A673 (cell line): ENCODE data around the gene CRACDL. TPM values are rescaled to one million over a fixed set of nuclear protein-coding genes. Genes with fewer than 3 reads are reported as not detected.

Experiments used
- BruUV-seq: library from RNA; stranded (reverse); fragments of 400-500 nt; replicated peaks from 2 replicates; lab custom pipeline; 2021; lab: Mats Ljungman, UMichigan
- CTCF ChIA-PET: fragments of 300-600 bp; sonication (Branson Sonifier 250); formaldehyde crosslinking; loops from one replicate; lab custom pipeline; 2022; ENCODE audit warnings: antibody characterized with exemption; lab: Charles Lee
- POLR2A ChIA-PET: fragments of 300-600 bp; sonication (Branson Sonifier 250); formaldehyde crosslinking; loops from one replicate; lab custom pipeline; 2022; ENCODE audit warnings: antibody characterized with exemption; ENCODE audit not compliant: low non-redundant PET; lab: Charles Lee
- DNase-seq: peaks from one replicate; pipeline ENCODE4 v3.0.0-alpha.2; 2015; ENCODE audit warnings: low spot score
- H3K27ac ChIP-seq: fragments of 200-600 bp; sonication (generic); 2 replicates; pipeline ENCODE4 v1.5.1; 2016; ENCODE audit warnings: mixed run types, low read depth, mild to moderate bottlenecking, mixed read lengths, antibody characterized with exemption, low read length; ENCODE audit not compliant: poor library complexity, severe bottlenecking
- H3K27me3 ChIP-seq: fragments of 200-600 bp; sonication (generic); replicated peaks from 2 replicates; pipeline ENCODE4 v1.6.1; 2017; ENCODE audit warnings: mixed run types, low read depth, mild to moderate bottlenecking, mixed read lengths, antibody characterized with exemption, low read length; ENCODE audit not compliant: insufficient read depth, poor library complexity
- H3K36me3 ChIP-seq: fragments of 200-600 bp; sonication (generic); 2 replicates; pipeline ENCODE4 v1.6.1; 2016; ENCODE audit warnings: mixed run types, mild to moderate bottlenecking, mixed read lengths, antibody characterized with exemption, low read length; ENCODE audit not compliant: insufficient read depth, poor library complexity, severe bottlenecking
- H3K4me1 ChIP-seq: fragments of 200-600 bp; sonication (generic); 2 replicates; pipeline ENCODE4 v1.6.1; 2017; ENCODE audit warnings: mixed run types, mild to moderate bottlenecking, mixed read lengths, antibody characterized with exemption, low read length; ENCODE audit not compliant: insufficient read depth, poor library complexity, severe bottlenecking
- H3K4me3 ChIP-seq: fragments of 200-600 bp; sonication (generic); 2 replicates; pipeline ENCODE4 v1.5.1; 2016; ENCODE audit warnings: low read depth, mixed run types, mild to moderate bottlenecking, mixed read lengths, low read length; ENCODE audit not compliant: poor library complexity, severe bottlenecking
- H3K9me3 ChIP-seq: fragments of 200-600 bp; sonication (generic); 2 replicates; pipeline ENCODE4 v1.6.1; 2016; ENCODE audit warnings: mixed run types, low read depth, mild to moderate bottlenecking, mixed read lengths, antibody characterized with exemption, low read length; ENCODE audit not compliant: poor library complexity, severe bottlenecking
- EZH2 ChIP-seq: fragments of 200-600 bp; sonication (generic); IDR thresholded peaks from 2 replicates; pipeline ENCODE4 v1.6.1; 2017; ENCODE audit warnings: borderline replicate concordance, low read depth, mild to moderate bottlenecking, mixed read lengths, antibody characterized with exemption, low read length; ENCODE audit not compliant: poor library complexity, severe bottlenecking
- intact Hi-C: fragments of 100-400 bp; cut with micrococcal nuclease; formaldehyde crosslinking; loops from one replicate; pipeline ENCODE4 v1.10.0; 2022; ENCODE audit not compliant: unreplicated experiment
- total RNA-seq: library from RNA; stranded (reverse); gene quantifications from 2 replicates; pipeline ENCODE4 v1.2.3, GENCODE V29; 2021
- TF ChIP-seq, protein P1 (sequence below): fragments of 300-800, 200-600 bp; sonication (generic); conservative IDR thresholded peaks from 2 replicates; pipeline ENCODE4 v1.5.1; 2017; ENCODE audit warnings: low read depth, mild to moderate bottlenecking, antibody characterized with exemption, low read length, moderate library complexity, mixed read lengths

CRACDL gene
- total RNA-seq, 1 experiment from 2014 or later, result not detected

- no peak for TF ChIP-seq EZH2
- TF ChIP-seq, protein P1, sequence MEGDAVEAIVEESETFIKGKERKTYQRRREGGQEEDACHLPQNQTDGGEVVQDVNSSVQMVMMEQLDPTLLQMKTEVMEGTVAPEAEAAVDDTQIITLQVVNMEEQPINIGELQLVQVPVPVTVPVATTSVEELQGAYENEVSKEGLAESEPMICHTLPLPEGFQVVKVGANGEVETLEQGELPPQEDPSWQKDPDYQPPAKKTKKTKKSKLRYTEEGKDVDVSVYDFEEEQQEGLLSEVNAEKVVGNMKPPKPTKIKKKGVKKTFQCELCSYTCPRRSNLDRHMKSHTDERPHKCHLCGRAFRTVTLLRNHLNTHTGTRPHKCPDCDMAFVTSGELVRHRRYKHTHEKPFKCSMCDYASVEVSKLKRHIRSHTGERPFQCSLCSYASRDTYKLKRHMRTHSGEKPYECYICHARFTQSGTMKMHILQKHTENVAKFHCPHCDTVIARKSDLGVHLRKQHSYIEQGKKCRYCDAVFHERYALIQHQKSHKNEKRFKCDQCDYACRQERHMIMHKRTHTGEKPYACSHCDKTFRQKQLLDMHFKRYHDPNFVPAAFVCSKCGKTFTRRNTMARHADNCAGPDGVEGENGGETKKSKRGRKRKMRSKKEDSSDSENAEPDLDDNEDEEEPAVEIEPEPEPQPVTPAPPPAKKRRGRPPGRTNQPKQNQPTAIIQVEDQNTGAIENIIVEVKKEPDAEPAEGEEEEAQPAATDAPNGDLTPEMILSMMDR, result no peak
- H3K27me3 ChIP-seq, result peaks cover 4% of the 10 kb centered on the region
- ChIA-PET POLR2A (no interaction called here), CTCF (no interaction called here)
- H3K4me1 ChIP-seq, result no peaks in the 10 kb centered on the region
- BruUV-seq, result no TSS peak
- no peaks in the 10 kb centered on the region for H3K9me3 ChIP-seq
- no peak for DNase-seq
- intact Hi-C loops, result no loop called here
- no peak overlapping the region for H3K27ac ChIP-seq
- H3K4me3 ChIP-seq, result no peak overlapping the region
- H3K36me3 ChIP-seq, result no peaks in the 10 kb centered on the region
Measured at GRCh38 chr2:98771721-98772524, 164.1 kb downstream of the CRACDL start.

DNA sequence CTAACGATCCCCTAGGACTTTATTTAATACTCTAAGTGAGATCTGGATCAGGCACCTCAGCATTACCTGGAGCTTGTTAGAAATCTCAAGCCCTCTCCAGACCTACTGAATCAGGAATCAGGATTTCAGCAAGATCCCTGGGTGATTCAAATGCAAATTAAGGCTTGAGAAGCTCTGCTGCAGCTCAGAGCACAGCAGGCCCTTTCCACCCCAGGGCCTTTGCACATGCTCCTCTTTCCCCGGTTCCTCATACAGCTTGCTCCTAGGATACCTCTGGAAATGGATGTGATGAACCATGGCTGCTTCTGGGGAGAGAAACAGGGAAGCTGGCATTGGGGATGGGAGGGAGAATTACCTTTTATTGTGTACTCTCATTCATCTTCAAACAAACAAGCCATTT lies 164.8 kb downstream of the CRACDL start:
- ChIA-PET CTCF (no interaction called here), POLR2A (no interaction called here)
- intact Hi-C loops, result no loop called here
- H3K4me3 ChIP-seq, result no peak overlapping the region
- H3K9me3 ChIP-seq, result no peaks in the 10 kb centered on the region
- no peaks in the 10 kb centered on the region for H3K4me1 ChIP-seq
- H3K36me3 ChIP-seq, result no peaks in the 10 kb centered on the region
- peaks cover 4% of the 10 kb centered on the region for H3K27me3 ChIP-seq
- TF ChIP-seq EZH2, result no peak
- TF ChIP-seq, protein P1, result no peak
- BruUV-seq, result no TSS peak
- H3K27ac ChIP-seq, result no peak overlapping the region
- DNase-seq, result no peak

DNA sequence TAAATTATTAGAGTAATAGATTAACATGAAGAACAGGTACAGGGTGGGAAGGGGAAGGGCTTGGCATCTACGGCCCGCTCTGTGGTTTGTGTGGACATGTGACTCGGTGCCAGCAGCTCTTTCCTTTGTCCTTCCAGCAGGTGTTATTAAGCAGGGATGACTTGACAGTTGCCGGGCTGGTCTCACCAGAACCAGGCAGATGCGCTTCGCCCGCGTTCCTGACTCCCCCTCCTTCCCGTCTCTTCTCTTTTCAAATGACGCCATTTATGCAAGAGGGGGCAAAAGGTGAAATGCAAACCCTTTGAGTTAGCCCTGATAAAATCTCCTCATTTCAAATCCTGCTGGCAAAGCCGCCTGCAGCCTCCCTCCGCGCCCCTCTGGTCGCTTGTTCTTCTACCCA lies 166.2 kb downstream of the CRACDL start:
- no TSS peak for BruUV-seq
- H3K9me3 ChIP-seq, result no peaks in the 10 kb centered on the region
- intact Hi-C loops, result no loop called here
- no peak overlapping the region for H3K27ac ChIP-seq
- no peak for TF ChIP-seq EZH2
- TF ChIP-seq, protein P1, result no peak
- no peaks in the 10 kb centered on the region for H3K36me3 ChIP-seq
- H3K4me1 ChIP-seq, result no peaks in the 10 kb centered on the region
- no peak for DNase-seq
- POLR2A ChIA-PET, result no interaction called here
- CTCF ChIA-PET, result no interaction called here
- H3K27me3 ChIP-seq, result no peaks in the 10 kb centered on the region
- no peak overlapping the region for H3K4me3 ChIP-seq
